A673 (cell line): ENCODE results near the gene SERPINB1. TPM values are rescaled to one million over a fixed set of nuclear protein-coding genes. Genes with fewer than 3 reads are reported as not detected.
"Not testable (repeated sequence)": the region's sequence is repeated elsewhere in the genome, so short reads cannot be mapped to it uniquely, and the experiment has no call there.

Experiments
- BruUV-seq: library from RNA; stranded (reverse); fragments of 400-500 nt; replicated peaks from 2 replicates; lab custom pipeline; 2021; lab: Mats Ljungman, UMichigan
- CTCF ChIA-PET: fragments of 300-600 bp; sonication (Branson Sonifier 250); formaldehyde crosslinking; loops from one replicate; lab custom pipeline; 2022; ENCODE audit warnings: antibody characterized with exemption; lab: Charles Lee
- POLR2A ChIA-PET: fragments of 300-600 bp; sonication (Branson Sonifier 250); formaldehyde crosslinking; loops from one replicate; lab custom pipeline; 2022; ENCODE audit warnings: antibody characterized with exemption; ENCODE audit not compliant: low non-redundant PET; lab: Charles Lee
- DNase-seq: peaks from one replicate; pipeline ENCODE4 v3.0.0-alpha.2; 2015; ENCODE audit warnings: low spot score
- H3K27ac ChIP-seq: fragments of 200-600 bp; sonication (generic); 2 replicates; pipeline ENCODE4 v1.5.1; 2016; ENCODE audit warnings: mixed run types, low read depth, mild to moderate bottlenecking, mixed read lengths, antibody characterized with exemption, low read length; ENCODE audit not compliant: poor library complexity, severe bottlenecking
- H3K27me3 ChIP-seq: fragments of 200-600 bp; sonication (generic); replicated peaks from 2 replicates; pipeline ENCODE4 v1.6.1; 2017; ENCODE audit warnings: mixed run types, low read depth, mild to moderate bottlenecking, mixed read lengths, antibody characterized with exemption, low read length; ENCODE audit not compliant: insufficient read depth, poor library complexity
- H3K36me3 ChIP-seq: fragments of 200-600 bp; sonication (generic); 2 replicates; pipeline ENCODE4 v1.6.1; 2016; ENCODE audit warnings: mixed run types, mild to moderate bottlenecking, mixed read lengths, antibody characterized with exemption, low read length; ENCODE audit not compliant: insufficient read depth, poor library complexity, severe bottlenecking
- H3K4me1 ChIP-seq: fragments of 200-600 bp; sonication (generic); 2 replicates; pipeline ENCODE4 v1.6.1; 2017; ENCODE audit warnings: mixed run types, mild to moderate bottlenecking, mixed read lengths, antibody characterized with exemption, low read length; ENCODE audit not compliant: insufficient read depth, poor library complexity, severe bottlenecking
- H3K4me3 ChIP-seq: fragments of 200-600 bp; sonication (generic); 2 replicates; pipeline ENCODE4 v1.5.1; 2016; ENCODE audit warnings: low read depth, mixed run types, mild to moderate bottlenecking, mixed read lengths, low read length; ENCODE audit not compliant: poor library complexity, severe bottlenecking
- H3K9me3 ChIP-seq: fragments of 200-600 bp; sonication (generic); 2 replicates; pipeline ENCODE4 v1.6.1; 2016; ENCODE audit warnings: mixed run types, low read depth, mild to moderate bottlenecking, mixed read lengths, antibody characterized with exemption, low read length; ENCODE audit not compliant: poor library complexity, severe bottlenecking
- CTCF ChIP-seq: fragments of 300-800, 200-600 bp; sonication (generic); conservative IDR thresholded peaks from 2 replicates; pipeline ENCODE4 v1.5.1; 2017; ENCODE audit warnings: low read depth, mild to moderate bottlenecking, antibody characterized with exemption, low read length, moderate library complexity, mixed read lengths
- EZH2 ChIP-seq: fragments of 200-600 bp; sonication (generic); IDR thresholded peaks from 2 replicates; pipeline ENCODE4 v1.6.1; 2017; ENCODE audit warnings: borderline replicate concordance, low read depth, mild to moderate bottlenecking, mixed read lengths, antibody characterized with exemption, low read length; ENCODE audit not compliant: poor library complexity, severe bottlenecking
- intact Hi-C: fragments of 100-400 bp; cut with micrococcal nuclease; formaldehyde crosslinking; loops from one replicate; pipeline ENCODE4 v1.10.0; 2022; ENCODE audit not compliant: unreplicated experiment
- total RNA-seq: library from RNA; stranded (reverse); gene quantifications from 2 replicates; pipeline ENCODE4 v1.2.3, GENCODE V29; 2021

The SERPINB1 gene
- total RNA-seq, 1 experiment from 2014 or later, result 1.3 TPM

- peaks cover 23% of the 10 kb centered on the region for H3K4me1 ChIP-seq
- DNase-seq, result no peak
- TF ChIP-seq EZH2 (no peak), CTCF (no peak)
- ChIA-PET POLR2A (no interaction called here), CTCF (no interaction called here)
- H3K4me3 ChIP-seq, result no peak overlapping the region
- H3K36me3 ChIP-seq, result no peaks in the 10 kb centered on the region
- no peaks in the 10 kb centered on the region for H3K27me3 ChIP-seq
- intact Hi-C loops, result no loop called here
- H3K27ac ChIP-seq, result no peak overlapping the region
- no peaks in the 10 kb centered on the region for H3K9me3 ChIP-seq
- BruUV-seq, result no TSS peak
Measured at GRCh38 chr6:2804516-2804915, 37.1 kb downstream of the SERPINB1 start.

GRCh38 chr6:2803731-2804429 is 37.8 kb downstream of the SERPINB1 start:
- CTCF ChIA-PET, result no interaction called here
- no peaks in the 10 kb centered on the region for H3K9me3 ChIP-seq
- no TSS peak for BruUV-seq
- TF ChIP-seq CTCF (no peak), EZH2 (no peak)
- no peaks in the 10 kb centered on the region for H3K27me3 ChIP-seq
- DNase-seq, result no peak
- POLR2A ChIA-PET, result no interaction called here
- H3K4me3 ChIP-seq, result no peak overlapping the region
- H3K4me1 ChIP-seq, result peaks cover 28% of the 10 kb centered on the region
- intact Hi-C loops, result no loop called here
- H3K27ac ChIP-seq, result no peak overlapping the region
- H3K36me3 ChIP-seq, result no peaks in the 10 kb centered on the region

- peaks cover 38% of the 10 kb centered on the region for H3K4me1 ChIP-seq
Measured at GRCh38 chr6:2802521-2803060, 39.1 kb downstream of the SERPINB1 start.

GRCh38 chr6:2801687-2802086 is 40.0 kb downstream of the SERPINB1 start:
- DNase-seq, H3K36me3 ChIP-seq, H3K27ac ChIP-seq, POLR2A ChIA-PET, H3K9me3 ChIP-seq, H3K27me3 ChIP-seq, CTCF ChIA-PET, BruUV-seq, intact Hi-C loops, H3K4me3 ChIP-seq: not testable (repeated sequence)
- H3K4me1 ChIP-seq, result peaks cover 29% of the 10 kb centered on the region

More at GRCh38 chr6:2802521-2803060, 39.1 kb downstream of the SERPINB1 start:
- TF ChIP-seq CTCF, result no peak
- no peak for TF ChIP-seq EZH2
- no peaks in the 10 kb centered on the region for H3K36me3 ChIP-seq
- no peaks in the 10 kb centered on the region for H3K9me3 ChIP-seq
- H3K4me3 ChIP-seq, result no peak overlapping the region
- no peak for DNase-seq
- no TSS peak for BruUV-seq
- CTCF ChIA-PET, result no interaction called here
- no peaks in the 10 kb centered on the region for H3K27me3 ChIP-seq
- H3K27ac ChIP-seq, result no peak overlapping the region
- intact Hi-C loops, result no loop called here
- POLR2A ChIA-PET, result no interaction called here
